ENCODE data around the gene BSN.
"Not testable (repeated sequence)": the region's sequence is repeated elsewhere in the genome, so short reads cannot be mapped to it uniquely, and the experiment has no call there.

The BSN gene

DNA sequence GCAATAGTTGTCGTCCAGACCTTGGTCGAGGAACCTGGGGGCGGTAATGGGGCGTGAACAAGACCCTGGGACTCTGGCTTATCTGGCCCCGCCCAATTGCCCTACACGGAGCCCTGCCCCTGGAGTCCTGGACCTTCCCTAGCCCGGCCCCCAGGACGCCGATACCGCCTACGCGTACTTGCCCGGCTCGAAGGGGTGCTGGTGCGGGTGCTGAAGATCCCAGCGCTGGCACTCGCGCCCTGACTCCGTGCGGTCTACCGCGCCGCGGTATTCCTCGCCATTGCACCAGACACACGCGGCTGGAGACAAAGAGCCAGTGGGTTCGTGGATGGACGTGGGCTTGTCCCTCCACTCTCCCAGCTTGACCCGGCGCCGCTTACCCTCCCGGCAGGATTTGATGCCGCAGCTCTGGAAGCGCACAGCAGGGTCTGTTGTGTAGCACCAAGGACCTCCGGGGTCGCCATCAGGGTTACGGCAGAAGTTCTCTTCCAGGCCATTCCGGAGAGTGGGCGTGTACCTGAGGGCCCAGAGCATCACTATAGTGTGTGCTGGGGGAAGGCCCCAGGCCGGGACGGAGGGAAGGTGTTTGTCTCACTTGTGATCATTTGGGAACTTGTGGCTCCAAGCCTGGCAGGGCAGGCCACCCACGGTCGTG lies 132.6 kb downstream of the BSN start:
- peaks cover 17% of the 10 kb centered on the region for H3K4me1 Mint-ChIP-seq (ENCODE audit: low read depth)
- not testable (repeated sequence) for H3K4me3 Mint-ChIP-seq; H3K27me3 Mint-ChIP-seq (ENCODE audit: low read depth)

DNA sequence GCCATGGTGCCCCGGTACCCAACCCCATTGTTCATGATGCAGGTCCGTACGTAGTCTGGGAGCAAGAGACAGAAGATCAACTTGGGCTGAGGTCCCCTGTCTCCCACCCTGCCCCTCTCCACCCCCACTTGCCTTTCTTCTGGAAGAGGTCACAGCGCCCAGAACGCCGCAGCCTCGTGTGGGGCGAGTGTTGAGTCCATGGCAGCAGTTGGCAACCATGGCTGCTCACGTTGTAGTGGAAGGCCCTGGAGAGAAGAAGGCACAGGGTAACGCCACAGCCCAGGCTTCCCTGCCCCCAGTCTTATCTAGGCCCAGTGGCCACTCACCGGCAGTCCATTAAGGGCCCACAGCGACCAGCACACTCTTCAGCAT lies 133.1 kb downstream of the BSN start:
- not testable (repeated sequence) for H3K27ac Mint-ChIP-seq; H3K9me3 Mint-ChIP-seq; H3K27me3 Mint-ChIP-seq (ENCODE audit: low read depth); H3K4me3 Mint-ChIP-seq; H3K36me3 Mint-ChIP-seq (ENCODE audit: low read depth)
- peaks cover 17% of the 10 kb centered on the region for H3K4me1 Mint-ChIP-seq (ENCODE audit: low read depth)

More for the DNA sequence above, 132.6 kb downstream of the BSN start:
- H3K9me3 Mint-ChIP-seq; H3K36me3 Mint-ChIP-seq (ENCODE audit: low read depth); H3K27ac Mint-ChIP-seq: not testable (repeated sequence)

- Mint-ChIP-seq H3K27ac (peak overlapping the region; percentile 82), H3K4me1 (ENCODE audit: low read depth) (peaks cover 20% of the 10 kb centered on the region), H3K4me3 (peak overlapping the region; percentile 95)
- not testable (repeated sequence) for H3K36me3 Mint-ChIP-seq (ENCODE audit: low read depth); H3K9me3 Mint-ChIP-seq; H3K27me3 Mint-ChIP-seq (ENCODE audit: low read depth)
Observed at GRCh38 chr3:49688338-49689045, 134.2 kb downstream of the BSN start.

GRCh38 chr3:49689046-49689907 lies 135.0 kb downstream of the BSN start, which contains the start of the genes MST1 and RNF123:
Gene MST1, minus strand, starts transcription at chr3:49689474. Its CDS starts 783 bp downstream, at chr3:49688691.
Gene RNF123, plus strand, starts transcription at chr3:49689557. Its CDS starts 1,609 bp downstream, at chr3:49691166.
- peaks cover 2% of the 10 kb centered on the region for H3K36me3 Mint-ChIP-seq (ENCODE audit: low read depth)
- H3K9me3 Mint-ChIP-seq, result no peaks in the 10 kb centered on the region
- peak within 1 kb of the TSS; percentile 82 for H3K27ac Mint-ChIP-seq
- H3K4me1 Mint-ChIP-seq (ENCODE audit: low read depth), result peaks cover 20% of the 10 kb centered on the region
- no peaks in the 10 kb centered on the region for H3K27me3 Mint-ChIP-seq (ENCODE audit: low read depth)
- H3K4me3 Mint-ChIP-seq, result peak within 1 kb of the TSS; percentile 95

GRCh38 chr3:49689908-49690624 lies 135.8 kb downstream of the BSN start:
- not testable (repeated sequence) for H3K36me3 Mint-ChIP-seq (ENCODE audit: low read depth); H3K9me3 Mint-ChIP-seq; H3K27me3 Mint-ChIP-seq (ENCODE audit: low read depth)
- Mint-ChIP-seq H3K4me3 (peak overlapping the region; percentile 95), H3K4me1 (ENCODE audit: low read depth) (peaks cover 20% of the 10 kb centered on the region), H3K27ac (peak overlapping the region; percentile 82)

DNA sequence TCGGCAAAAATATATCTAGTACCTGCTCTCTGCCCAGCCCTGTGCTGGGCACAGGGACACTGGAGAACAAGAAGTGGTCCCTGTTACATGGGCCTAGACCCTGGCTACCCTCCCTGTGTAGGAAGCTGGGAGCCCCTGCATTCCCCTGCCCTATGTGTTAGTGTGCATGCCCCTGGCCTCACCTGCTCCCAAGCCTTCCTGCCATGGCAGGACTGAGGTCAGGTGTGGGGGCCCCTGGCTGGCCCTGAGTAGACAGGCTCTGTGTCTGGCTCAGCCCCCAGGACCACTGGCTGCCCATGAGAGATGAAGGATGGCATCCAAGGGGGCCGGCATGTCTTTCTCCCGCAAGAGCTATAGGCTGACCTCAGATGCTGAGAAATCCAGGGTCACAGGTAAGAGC lies 136.6 kb downstream of the BSN start:
- H3K9me3 Mint-ChIP-seq; H3K27ac Mint-ChIP-seq; H3K27me3 Mint-ChIP-seq (ENCODE audit: low read depth); H3K36me3 Mint-ChIP-seq (ENCODE audit: low read depth): not testable (repeated sequence)
- Mint-ChIP-seq H3K4me1 (ENCODE audit: low read depth) (peaks cover 20% of the 10 kb centered on the region), H3K4me3 (peak overlapping the region; percentile 95)

DNA sequence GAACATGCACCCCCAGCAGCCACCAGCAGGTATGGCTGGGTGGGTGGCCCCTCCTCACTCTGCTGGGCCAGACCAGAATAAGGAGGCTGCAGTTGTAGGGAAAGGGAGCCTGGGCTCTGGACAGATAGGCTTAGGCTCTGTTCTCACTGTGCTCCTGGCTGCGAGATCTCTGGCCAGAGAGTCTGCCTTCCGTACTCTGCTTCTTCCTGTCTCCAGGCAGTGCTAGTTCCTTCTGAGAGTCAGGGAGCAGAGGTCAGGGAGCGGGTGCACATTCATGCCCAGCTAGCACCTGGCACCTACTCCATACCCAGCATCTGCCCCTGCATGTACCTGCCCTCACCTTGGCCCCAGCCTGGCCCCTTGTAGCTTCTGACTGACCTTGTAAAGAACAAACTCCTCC lies 137.2 kb downstream of the BSN start:
- not testable (repeated sequence) for H3K36me3 Mint-ChIP-seq (ENCODE audit: low read depth); H3K4me3 Mint-ChIP-seq; H3K27ac Mint-ChIP-seq; H3K27me3 Mint-ChIP-seq (ENCODE audit: low read depth); H3K9me3 Mint-ChIP-seq
- peaks cover 20% of the 10 kb centered on the region for H3K4me1 Mint-ChIP-seq (ENCODE audit: low read depth)

- H3K36me3 Mint-ChIP-seq (ENCODE audit: low read depth); H3K27me3 Mint-ChIP-seq (ENCODE audit: low read depth); H3K9me3 Mint-ChIP-seq; H3K27ac Mint-ChIP-seq; H3K4me3 Mint-ChIP-seq: not testable (repeated sequence)
- peaks cover 16% of the 10 kb centered on the region for H3K4me1 Mint-ChIP-seq (ENCODE audit: low read depth)
Observed at GRCh38 chr3:49694409-49695070, 140.3 kb downstream of the BSN start.

DNA sequence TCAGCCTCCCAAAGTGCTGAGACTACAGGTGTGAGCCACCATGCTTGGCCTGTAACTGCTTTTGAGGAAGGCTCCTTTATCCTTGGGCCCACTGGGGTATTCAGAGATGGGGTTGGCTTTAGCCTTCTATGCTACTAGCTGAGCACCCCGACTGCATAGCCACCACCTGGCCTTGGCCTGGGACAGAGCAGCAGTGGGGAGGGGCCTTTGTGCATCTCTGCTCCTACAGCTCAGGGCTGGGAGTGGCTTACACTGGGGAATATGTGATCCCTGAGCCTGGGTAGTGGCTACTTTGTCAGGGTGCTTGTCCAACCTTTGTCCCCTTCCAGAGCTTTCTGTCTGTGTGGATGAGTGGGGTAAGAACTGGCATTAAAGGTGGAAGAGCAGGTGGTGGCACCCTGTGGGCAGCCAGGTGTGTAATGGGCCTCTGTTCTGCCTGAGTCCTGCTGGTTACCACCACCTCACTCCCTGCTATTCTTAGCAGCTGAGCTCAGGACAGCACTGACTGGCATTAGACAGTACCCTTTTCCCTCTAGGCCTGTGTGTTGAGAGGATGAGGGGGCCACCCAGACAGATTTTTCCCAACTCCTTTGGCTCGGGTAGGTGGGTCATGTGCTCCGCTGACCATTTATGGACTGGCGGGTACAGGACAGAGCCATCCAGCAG lies 141.2 kb downstream of the BSN start:
- not testable (repeated sequence) for H3K27me3 Mint-ChIP-seq (ENCODE audit: low read depth); H3K4me1 Mint-ChIP-seq (ENCODE audit: low read depth); H3K36me3 Mint-ChIP-seq (ENCODE audit: low read depth); H3K27ac Mint-ChIP-seq; H3K4me3 Mint-ChIP-seq; H3K9me3 Mint-ChIP-seq

GRCh38 chr3:49699281-49699979 lies 145.2 kb downstream of the BSN start:
- no peak overlapping the region for H3K27ac Mint-ChIP-seq
- H3K4me3 Mint-ChIP-seq, result no peak overlapping the region
- H3K9me3 Mint-ChIP-seq, result no peaks in the 10 kb centered on the region
- H3K36me3 Mint-ChIP-seq (ENCODE audit: low read depth), result no peaks in the 10 kb centered on the region
- H3K27me3 Mint-ChIP-seq (ENCODE audit: low read depth), result no peaks in the 10 kb centered on the region
- H3K4me1 Mint-ChIP-seq (ENCODE audit: low read depth), result no peaks in the 10 kb centered on the region

DNA sequence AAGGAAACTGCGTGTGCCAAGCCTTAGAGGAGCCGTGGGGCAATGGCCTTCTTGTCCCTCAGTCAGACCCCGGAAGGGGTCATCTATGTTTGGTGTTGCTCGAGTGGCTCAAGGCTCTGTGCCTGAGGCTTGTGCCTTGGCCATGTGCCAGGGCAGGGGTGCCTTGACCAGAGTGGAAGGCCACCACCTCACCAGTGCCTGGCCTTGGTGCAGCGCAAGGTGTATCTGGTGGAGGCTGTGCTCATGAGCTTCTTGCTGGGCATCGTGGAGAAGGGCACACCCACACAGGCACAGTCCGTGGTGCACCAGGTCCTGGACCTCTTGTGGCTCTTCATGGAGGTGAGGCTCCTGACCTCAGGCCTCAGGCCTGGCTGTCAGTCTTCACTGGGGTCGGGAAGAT lies 145.7 kb downstream of the BSN start:
- no peaks in the 10 kb centered on the region for H3K36me3 Mint-ChIP-seq (ENCODE audit: low read depth)
- H3K4me3 Mint-ChIP-seq, result no peak overlapping the region
- no peak overlapping the region for H3K27ac Mint-ChIP-seq
- H3K9me3 Mint-ChIP-seq, result no peaks in the 10 kb centered on the region
- H3K4me1 Mint-ChIP-seq (ENCODE audit: low read depth), result no peaks in the 10 kb centered on the region
- no peaks in the 10 kb centered on the region for H3K27me3 Mint-ChIP-seq (ENCODE audit: low read depth)

GRCh38 chr3:49700453-49701128 lies 146.3 kb downstream of the BSN start:
- Mint-ChIP-seq H3K4me3 (no peak overlapping the region), H3K27ac (no peak overlapping the region), H3K27me3 (ENCODE audit: low read depth) (no peaks in the 10 kb centered on the region), H3K9me3 (no peaks in the 10 kb centered on the region), H3K36me3 (ENCODE audit: low read depth) (no peaks in the 10 kb centered on the region), H3K4me1 (ENCODE audit: low read depth) (no peaks in the 10 kb centered on the region)
